Stimulated activated CD8-positive, alpha-beta memory T cell treated with anti-CD3 and anti-CD28 coated beads, Interleukin-12 subunit alpha, Interleukin-12 subunit beta, amount 100 ng/mL, for 24 hours (primary cell): Measurements from ENCODE around the gene BOD1.

Source experiments
- DNase-seq: peaks from one replicate; pipeline ENCODE4 v3.0.0-alpha.2; 2020; ENCODE audit errors: extremely low read depth

Gene BOD1

DNA sequence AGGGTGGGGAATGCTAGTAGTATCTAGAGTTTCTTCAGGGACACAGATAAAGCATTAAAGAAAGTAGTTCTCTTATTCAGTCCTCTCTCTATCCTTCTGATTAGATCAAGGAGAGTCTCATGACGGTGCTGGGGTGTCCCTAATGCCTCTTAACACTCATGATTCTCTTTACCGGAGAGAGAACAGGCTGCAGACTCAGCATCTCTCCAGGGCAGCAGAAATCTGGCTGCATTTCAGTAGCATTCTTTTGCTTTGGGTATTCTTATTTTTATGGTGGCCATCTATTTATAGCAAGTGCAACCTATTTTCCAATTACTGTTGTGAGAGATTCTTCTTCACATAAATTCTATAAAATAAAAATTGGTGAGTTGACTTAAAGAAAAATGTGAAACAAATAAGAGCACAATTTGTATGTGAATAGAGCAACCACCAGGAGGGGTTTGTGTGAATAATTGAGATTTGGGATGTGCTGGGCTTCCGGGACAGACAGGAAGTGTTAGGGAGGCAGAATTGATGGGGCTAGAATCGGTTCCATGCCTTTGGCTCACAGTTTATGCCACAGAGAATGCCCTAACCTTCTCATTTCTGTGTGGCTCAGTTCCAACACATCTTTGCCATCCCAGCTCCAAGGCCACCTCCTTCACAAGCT, 23.8 kb upstream of the BOD1 start:
- no peak for DNase-seq

GRCh38 chr5:173638126-173639040, 21.9 kb upstream of the BOD1 start:
- no peak for DNase-seq

GRCh38 chr5:173637340-173637739, 20.9 kb upstream of the BOD1 start:
- no peak for DNase-seq

DNA sequence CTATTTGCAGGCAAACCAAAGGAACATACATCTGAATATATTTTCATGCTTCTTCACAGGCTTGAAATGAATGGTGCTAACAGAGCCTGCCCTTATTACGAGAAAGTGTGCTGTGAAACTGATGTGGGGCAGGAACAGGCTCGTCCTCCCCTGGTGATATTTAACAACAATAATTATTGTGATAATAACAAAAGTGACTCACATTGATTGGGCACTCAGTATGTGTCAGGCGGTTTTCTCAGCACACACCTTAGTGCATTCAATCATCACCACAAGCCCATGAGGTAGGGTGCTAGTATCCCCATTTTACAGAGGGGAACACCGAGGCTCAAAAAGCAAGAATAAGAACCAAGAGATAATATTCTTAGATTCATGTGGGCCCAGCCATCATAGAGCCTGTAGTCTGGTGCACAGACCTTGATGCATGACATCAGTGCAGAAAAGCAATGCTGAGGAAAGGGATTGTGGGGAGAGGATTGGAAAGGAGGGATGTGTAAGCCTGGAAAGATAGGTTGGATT, 18.1 kb upstream of the BOD1 start:
- DNase-seq, result no peak

- no peak for DNase-seq
Measured at GRCh38 chr5:173633304-173633703, 16.9 kb upstream of the BOD1 start.

GRCh38 chr5:173631478-173631877, 15.0 kb upstream of the BOD1 start:
- DNase-seq, result no peak

GRCh38 chr5:173630724-173631365, 14.4 kb upstream of the BOD1 start:
- no peak for DNase-seq

- DNase-seq, result no peak
Measured at GRCh38 chr5:173629628-173630027, 13.2 kb upstream of the BOD1 start.

- no peak for DNase-seq
Measured at GRCh38 chr5:173628501-173628900, 12.1 kb upstream of the BOD1 start.

DNA sequence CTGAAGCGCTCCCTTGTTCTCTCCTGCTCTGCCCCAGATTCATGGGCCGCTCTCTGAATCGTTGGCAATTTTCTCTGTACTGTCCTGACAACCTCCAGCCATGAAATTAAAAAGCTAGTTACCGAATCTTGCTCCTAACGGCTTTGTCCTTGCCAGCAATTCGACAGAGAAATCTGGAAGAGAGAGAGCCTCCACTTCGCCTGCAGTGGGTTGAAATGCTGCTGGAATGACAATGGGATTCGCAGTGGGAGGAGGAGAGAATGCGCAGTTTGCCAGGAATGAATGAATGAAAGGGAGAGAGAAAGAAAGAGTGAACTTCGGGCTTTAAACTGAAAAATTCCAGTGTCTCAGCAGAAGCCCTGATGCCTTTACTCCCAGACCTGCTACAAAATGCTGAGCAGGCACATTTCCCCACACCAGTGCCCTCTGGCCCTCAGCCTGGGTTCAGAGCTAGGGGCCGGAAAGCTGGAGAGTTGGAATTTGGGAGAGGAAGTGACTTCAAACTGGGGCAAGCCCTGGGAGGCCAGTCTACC, 11.5 kb upstream of the BOD1 start:
- no peak for DNase-seq

- DNase-seq, result no peak
Measured at GRCh38 chr5:173627271-173627670, 10.8 kb upstream of the BOD1 start.

GRCh38 chr5:173626505-173626820, 10.0 kb upstream of the BOD1 start:
- no peak for DNase-seq

GRCh38 chr5:173625673-173626504, 9.4 kb upstream of the BOD1 start:
- DNase-seq, result no peak

GRCh38 chr5:173625261-173625660, 8.8 kb upstream of the BOD1 start:
- no peak for DNase-seq

- DNase-seq, result no peak
Measured at GRCh38 chr5:173624282-173624681, 7.8 kb upstream of the BOD1 start.

GRCh38 chr5:173623789-173624188, 7.3 kb upstream of the BOD1 start:
- DNase-seq, result no peak

- DNase-seq, result no peak
Measured at GRCh38 chr5:173623296-173623771, 6.9 kb upstream of the BOD1 start.

GRCh38 chr5:173622183-173623047, 6.0 kb upstream of the BOD1 start:
- DNase-seq, result no peak

GRCh38 chr5:173620784-173621183, 4.3 kb upstream of the BOD1 start:
- no peak for DNase-seq

GRCh38 chr5:173618927-173619519, 2.6 kb upstream of the BOD1 start:
- no peak for DNase-seq
